A673 (cell line): Measurements from ENCODE around the gene RSRC1.

Experiments used
- EZH2 ChIP-seq: fragments of 200-600 bp; sonication (generic); IDR thresholded peaks from 2 replicates; pipeline ENCODE4 v1.6.1; 2017; ENCODE audit warnings: borderline replicate concordance, low read depth, mild to moderate bottlenecking, mixed read lengths, antibody characterized with exemption, low read length; ENCODE audit not compliant: poor library complexity, severe bottlenecking
- TF ChIP-seq, protein P1 (sequence below): fragments of 300-800, 200-600 bp; sonication (generic); conservative IDR thresholded peaks from 2 replicates; pipeline ENCODE4 v1.5.1; 2017; ENCODE audit warnings: low read depth, mild to moderate bottlenecking, antibody characterized with exemption, low read length, moderate library complexity, mixed read lengths

DNA sequence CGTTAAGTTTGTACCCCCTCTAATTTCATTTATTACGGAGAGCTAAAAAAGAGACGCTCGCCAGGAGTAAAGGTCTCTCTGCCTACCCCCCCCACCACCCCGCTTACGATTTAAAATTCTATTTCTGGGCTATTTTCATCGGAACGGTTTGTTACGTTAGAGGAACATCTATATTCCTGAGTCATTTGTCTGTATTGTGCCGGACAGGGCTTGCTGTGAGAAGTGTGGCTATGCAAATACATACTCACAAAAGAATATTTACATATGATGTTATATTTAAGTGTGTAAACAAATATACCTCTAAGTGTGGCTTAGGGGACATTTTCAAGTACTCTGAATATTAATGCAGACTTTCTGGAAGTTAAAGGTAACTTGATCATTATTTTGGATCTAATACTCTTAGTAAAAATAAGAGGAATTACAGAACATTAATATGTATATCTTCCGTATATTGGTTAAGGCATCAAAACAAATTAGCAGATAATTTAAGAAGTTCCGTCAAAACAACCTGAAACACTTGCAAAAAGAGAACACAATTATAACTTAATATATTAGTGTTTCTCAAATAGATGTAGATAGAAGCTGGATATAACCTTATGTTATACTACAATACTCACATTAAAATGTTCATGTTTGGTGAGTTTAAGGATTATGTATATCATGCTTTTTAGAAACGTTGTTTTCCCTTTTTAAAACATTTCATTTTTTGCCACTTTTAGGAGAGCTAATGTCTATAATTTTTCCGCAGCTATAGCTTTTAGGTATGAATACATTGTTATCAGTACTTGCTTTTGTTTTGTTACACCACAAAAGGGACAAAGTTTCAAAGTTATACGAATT, 2.1 kb upstream of the RSRC1 start:
- TF ChIP-seq, protein P1, sequence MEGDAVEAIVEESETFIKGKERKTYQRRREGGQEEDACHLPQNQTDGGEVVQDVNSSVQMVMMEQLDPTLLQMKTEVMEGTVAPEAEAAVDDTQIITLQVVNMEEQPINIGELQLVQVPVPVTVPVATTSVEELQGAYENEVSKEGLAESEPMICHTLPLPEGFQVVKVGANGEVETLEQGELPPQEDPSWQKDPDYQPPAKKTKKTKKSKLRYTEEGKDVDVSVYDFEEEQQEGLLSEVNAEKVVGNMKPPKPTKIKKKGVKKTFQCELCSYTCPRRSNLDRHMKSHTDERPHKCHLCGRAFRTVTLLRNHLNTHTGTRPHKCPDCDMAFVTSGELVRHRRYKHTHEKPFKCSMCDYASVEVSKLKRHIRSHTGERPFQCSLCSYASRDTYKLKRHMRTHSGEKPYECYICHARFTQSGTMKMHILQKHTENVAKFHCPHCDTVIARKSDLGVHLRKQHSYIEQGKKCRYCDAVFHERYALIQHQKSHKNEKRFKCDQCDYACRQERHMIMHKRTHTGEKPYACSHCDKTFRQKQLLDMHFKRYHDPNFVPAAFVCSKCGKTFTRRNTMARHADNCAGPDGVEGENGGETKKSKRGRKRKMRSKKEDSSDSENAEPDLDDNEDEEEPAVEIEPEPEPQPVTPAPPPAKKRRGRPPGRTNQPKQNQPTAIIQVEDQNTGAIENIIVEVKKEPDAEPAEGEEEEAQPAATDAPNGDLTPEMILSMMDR: no peak
- TF ChIP-seq EZH2: no peak
